ENCODE measurements around the gene EPHA6.

EPHA6 gene

GRCh38 chr3:97037294-97037943 is 223.0 kb downstream of the EPHA6 start:
- DNase-seq, result no peak

- DNase-seq, result no peak
These were observed 229.0 kb downstream of the EPHA6 start for GRCh38 chr3:97043411-97043810.

- no peak for DNase-seq
These were observed 243.0 kb downstream of the EPHA6 start for GRCh38 chr3:97057365-97057764.

GRCh38 chr3:97059168-97059567 is 244.8 kb downstream of the EPHA6 start:
- no peak for DNase-seq

GRCh38 chr3:97066531-97066930 is 252.1 kb downstream of the EPHA6 start:
- DNase-seq, result no peak

GRCh38 chr3:97070302-97070701 is 255.9 kb downstream of the EPHA6 start:
- DNase-seq, result no peak

- no peak for DNase-seq
These were observed 260.2 kb downstream of the EPHA6 start for GRCh38 chr3:97074546-97074945.

- DNase-seq, result no peak
These were observed 262.3 kb downstream of the EPHA6 start for GRCh38 chr3:97076673-97077072.

GRCh38 chr3:97089621-97090020 is 275.2 kb downstream of the EPHA6 start:
- no peak for DNase-seq

- no peak for DNase-seq
These were observed 288.2 kb downstream of the EPHA6 start for GRCh38 chr3:97102641-97103040.

- no peak for DNase-seq
These were observed 291.7 kb downstream of the EPHA6 start for GRCh38 chr3:97105989-97106651.

GRCh38 chr3:97106652-97106989 is 292.2 kb downstream of the EPHA6 start:
- no peak for DNase-seq

GRCh38 chr3:97108136-97108535 is 293.7 kb downstream of the EPHA6 start:
- no peak for DNase-seq

- no peak for DNase-seq
These were observed 296.9 kb downstream of the EPHA6 start for GRCh38 chr3:97111244-97111643.

- no peak for DNase-seq
These were observed 307.0 kb downstream of the EPHA6 start for GRCh38 chr3:97121386-97121785.

- no peak for DNase-seq
These were observed 311.6 kb downstream of the EPHA6 start for GRCh38 chr3:97125902-97126499.

GRCh38 chr3:97131476-97131875 is 317.1 kb downstream of the EPHA6 start:
- DNase-seq, result no peak

GRCh38 chr3:97138914-97139541 is 324.6 kb downstream of the EPHA6 start:
- peak; percentile 28 for DNase-seq

GRCh38 chr3:97148931-97149330 is 334.5 kb downstream of the EPHA6 start:
- DNase-seq, result no peak

- no peak for DNase-seq
These were observed 346.8 kb downstream of the EPHA6 start for GRCh38 chr3:97161169-97161568.

- no peak for DNase-seq
These were observed 362.8 kb downstream of the EPHA6 start for GRCh38 chr3:97177242-97177641.

GRCh38 chr3:97181704-97182103 is 367.3 kb downstream of the EPHA6 start:
- no peak for DNase-seq

GRCh38 chr3:97187771-97188170 is 373.4 kb downstream of the EPHA6 start:
- DNase-seq, result no peak

- no peak for DNase-seq
These were observed 375.4 kb downstream of the EPHA6 start for GRCh38 chr3:97189835-97190234.

Measured in hematopoietic multipotent progenitor cell treated with erythropoietin and hydrocortisone succinate and interleukin-3 and kit ligand, for 6 days (in vitro differentiated cells).